SH-SY5Y (cell line): ENCODE data around the gene F3.

Source experiments
- GATA2 ChIP-seq: IDR thresholded peaks from 2 replicates; pipeline ENCODE4 v1.6.1; 2011; ENCODE audit warnings: mild to moderate bottlenecking, low read depth, low read length
- GATA3 ChIP-seq: IDR thresholded peaks from 2 replicates; pipeline ENCODE4 v1.6.1; 2011; ENCODE audit warnings: low read depth, mild to moderate bottlenecking, low read length, moderate library complexity

DNA sequence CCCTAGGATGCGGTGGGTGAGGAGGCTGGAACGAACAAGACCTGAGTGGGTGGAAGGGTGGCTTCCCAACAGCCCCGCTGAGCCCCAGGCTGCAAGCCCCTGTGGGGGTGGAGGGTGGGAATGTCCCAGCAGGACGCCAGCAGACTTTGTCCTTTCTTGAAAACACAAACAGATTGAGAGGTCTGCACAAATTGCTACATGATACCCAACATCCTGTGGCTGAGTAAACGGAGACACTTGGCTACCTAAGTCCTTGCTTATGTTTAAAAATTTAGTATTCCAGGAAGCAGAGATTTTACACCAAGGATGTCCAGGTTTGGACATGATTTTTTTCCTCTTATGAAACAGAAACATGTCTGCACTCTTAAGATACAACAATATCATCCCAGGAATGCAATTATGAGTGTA lies 11.8 kb upstream of the F3 start:
- TF ChIP-seq GATA3 (no peak), GATA2 (no peak)
